ENCODE results near the gene SPARC. TPM values are rescaled to one million over a fixed set of nuclear protein-coding genes. Genes with fewer than 3 reads are reported as not detected.

Gene SPARC
- total RNA-seq, 1 experiment from 2014 or later: not detected

- TF ChIP-seq, protein P1, sequence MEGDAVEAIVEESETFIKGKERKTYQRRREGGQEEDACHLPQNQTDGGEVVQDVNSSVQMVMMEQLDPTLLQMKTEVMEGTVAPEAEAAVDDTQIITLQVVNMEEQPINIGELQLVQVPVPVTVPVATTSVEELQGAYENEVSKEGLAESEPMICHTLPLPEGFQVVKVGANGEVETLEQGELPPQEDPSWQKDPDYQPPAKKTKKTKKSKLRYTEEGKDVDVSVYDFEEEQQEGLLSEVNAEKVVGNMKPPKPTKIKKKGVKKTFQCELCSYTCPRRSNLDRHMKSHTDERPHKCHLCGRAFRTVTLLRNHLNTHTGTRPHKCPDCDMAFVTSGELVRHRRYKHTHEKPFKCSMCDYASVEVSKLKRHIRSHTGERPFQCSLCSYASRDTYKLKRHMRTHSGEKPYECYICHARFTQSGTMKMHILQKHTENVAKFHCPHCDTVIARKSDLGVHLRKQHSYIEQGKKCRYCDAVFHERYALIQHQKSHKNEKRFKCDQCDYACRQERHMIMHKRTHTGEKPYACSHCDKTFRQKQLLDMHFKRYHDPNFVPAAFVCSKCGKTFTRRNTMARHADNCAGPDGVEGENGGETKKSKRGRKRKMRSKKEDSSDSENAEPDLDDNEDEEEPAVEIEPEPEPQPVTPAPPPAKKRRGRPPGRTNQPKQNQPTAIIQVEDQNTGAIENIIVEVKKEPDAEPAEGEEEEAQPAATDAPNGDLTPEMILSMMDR (IDR thresholded peaks at IDR 0.05; ENCODE audit: unreplicated experiment): peak; percentile 23
- Mint-ChIP-seq H3K4me1 (ENCODE audit: low read depth, unreplicated experiment) (peaks cover 19% of the 10 kb centered on the region), H3K4me3 (ENCODE audit: low read depth, unreplicated experiment) (no peak overlapping the region), H3K27ac (ENCODE audit: unreplicated experiment) (no peak overlapping the region), H3K9me3 (ENCODE audit: low read depth, unreplicated experiment) (no peaks in the 10 kb centered on the region), H3K27me3 (ENCODE audit: unreplicated experiment) (peaks cover 14% of the 10 kb centered on the region), H3K36me3 (ENCODE audit: insufficient read depth, unreplicated experiment) (no peaks in the 10 kb centered on the region)
- no TSS peak for BruUV-seq (replicated peaks)
- intact Hi-C loops (cut with micrococcal nuclease; ENCODE audit: unreplicated experiment): no loop called here
- DNase-seq: peak; percentile 21
- CTCF ChIA-PET: interaction anchor here (0.6 to 0.7 kb wide), 2 partner anchors 12 to 727 kb away, joined by 3 to 4 read pairs; no protein-coding TSS in a partner anchor
Observed at GRCh38 chr5:151684690-151685361, 1.9 kb downstream of the SPARC start.

- DNase-seq: no peak
- no peak overlapping the region for H3K4me3 Mint-ChIP-seq (ENCODE audit: low read depth, unreplicated experiment)
- intact Hi-C loops (cut with micrococcal nuclease; ENCODE audit: unreplicated experiment): no loop called here
- no peaks in the 10 kb centered on the region for H3K9me3 Mint-ChIP-seq (ENCODE audit: low read depth, unreplicated experiment)
- no TSS peak for BruUV-seq (replicated peaks)
- peaks cover 19% of the 10 kb centered on the region for H3K4me1 Mint-ChIP-seq (ENCODE audit: low read depth, unreplicated experiment)
- CTCF ChIA-PET: interaction anchor here (0.6 to 0.7 kb wide), 6 partner anchors 13 to 1176 kb away, joined by 3 to 4 read pairs (median 4); no protein-coding TSS in a partner anchor
- no peaks in the 10 kb centered on the region for H3K36me3 Mint-ChIP-seq (ENCODE audit: insufficient read depth, unreplicated experiment)
- H3K27me3 Mint-ChIP-seq (ENCODE audit: unreplicated experiment): peaks cover 14% of the 10 kb centered on the region
- TF ChIP-seq, protein P1 (IDR thresholded peaks at IDR 0.05; ENCODE audit: unreplicated experiment): no peak
- no peak overlapping the region for H3K27ac Mint-ChIP-seq (ENCODE audit: unreplicated experiment)
Observed at GRCh38 chr5:151683986-151684588, 2.6 kb downstream of the SPARC start.

DNA sequence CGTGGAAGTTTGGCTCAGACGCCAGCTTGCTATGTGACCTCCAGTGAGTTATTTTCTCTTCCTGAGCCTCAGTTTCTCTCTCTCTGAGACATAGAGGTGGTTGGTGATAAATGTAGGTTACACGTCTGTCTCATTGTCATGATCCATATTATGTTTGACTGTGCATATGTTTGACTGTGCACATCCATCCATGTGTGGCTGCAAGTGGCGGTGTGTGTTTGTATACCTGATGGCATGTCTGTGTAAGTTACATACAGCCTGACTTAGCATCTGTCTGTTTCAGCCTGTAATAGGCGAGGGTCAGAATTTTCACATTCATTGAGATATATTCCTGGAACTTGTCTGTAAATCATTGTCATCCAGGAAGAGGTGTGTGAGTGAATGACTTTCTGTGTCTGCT lies 3.3 kb downstream of the SPARC start:
- H3K9me3 Mint-ChIP-seq (ENCODE audit: low read depth, unreplicated experiment): no peaks in the 10 kb centered on the region
- H3K4me3 Mint-ChIP-seq (ENCODE audit: low read depth, unreplicated experiment): no peak overlapping the region
- TF ChIP-seq, protein P1 (IDR thresholded peaks at IDR 0.05; ENCODE audit: unreplicated experiment): no peak
- peaks cover 19% of the 10 kb centered on the region for H3K4me1 Mint-ChIP-seq (ENCODE audit: low read depth, unreplicated experiment)
- no peaks in the 10 kb centered on the region for H3K36me3 Mint-ChIP-seq (ENCODE audit: insufficient read depth, unreplicated experiment)
- peaks cover 14% of the 10 kb centered on the region for H3K27me3 Mint-ChIP-seq (ENCODE audit: unreplicated experiment)
- no TSS peak for BruUV-seq (replicated peaks)
- no peak overlapping the region for H3K27ac Mint-ChIP-seq (ENCODE audit: unreplicated experiment)
- intact Hi-C loops (cut with micrococcal nuclease; ENCODE audit: unreplicated experiment): no loop called here
- CTCF ChIA-PET: interaction anchor here (0.6 to 0.7 kb wide), 3 partner anchors 28 to 1177 kb away, joined by 3 to 4 read pairs (median 3); no protein-coding TSS in a partner anchor
- DNase-seq: no peak

- TF ChIP-seq, protein P1 (IDR thresholded peaks at IDR 0.05; ENCODE audit: unreplicated experiment): no peak
- DNase-seq: no peak
- intact Hi-C loops (cut with micrococcal nuclease; ENCODE audit: unreplicated experiment): no loop called here
- Mint-ChIP-seq H3K4me1 (ENCODE audit: low read depth, unreplicated experiment) (peaks cover 19% of the 10 kb centered on the region), H3K27ac (ENCODE audit: unreplicated experiment) (no peak overlapping the region), H3K36me3 (ENCODE audit: insufficient read depth, unreplicated experiment) (no peaks in the 10 kb centered on the region), H3K27me3 (ENCODE audit: unreplicated experiment) (peaks cover 16% of the 10 kb centered on the region), H3K9me3 (ENCODE audit: low read depth, unreplicated experiment) (no peaks in the 10 kb centered on the region), H3K4me3 (ENCODE audit: low read depth, unreplicated experiment) (no peak overlapping the region)
- CTCF ChIA-PET: interaction anchor here (0.6 to 1.0 kb wide), 2 partner anchors 27 to 58 kb away, joined by 3 read pairs; no protein-coding TSS in a partner anchor
- BruUV-seq (replicated peaks): no TSS peak
Observed at GRCh38 chr5:151682751-151683331, 3.9 kb downstream of the SPARC start.
